GM12801 (cell line): ENCODE measurements around the gene PRKN.

ENCODE experiments used
- TF ChIP-seq, protein P1 (sequence below): IDR thresholded peaks from one replicate; pipeline ENCODE4 v1.5.1; 2011; ENCODE audit warnings: control low read depth; ENCODE audit not compliant: insufficient read length; ENCODE audit errors: extremely low read depth

The PRKN gene

DNA sequence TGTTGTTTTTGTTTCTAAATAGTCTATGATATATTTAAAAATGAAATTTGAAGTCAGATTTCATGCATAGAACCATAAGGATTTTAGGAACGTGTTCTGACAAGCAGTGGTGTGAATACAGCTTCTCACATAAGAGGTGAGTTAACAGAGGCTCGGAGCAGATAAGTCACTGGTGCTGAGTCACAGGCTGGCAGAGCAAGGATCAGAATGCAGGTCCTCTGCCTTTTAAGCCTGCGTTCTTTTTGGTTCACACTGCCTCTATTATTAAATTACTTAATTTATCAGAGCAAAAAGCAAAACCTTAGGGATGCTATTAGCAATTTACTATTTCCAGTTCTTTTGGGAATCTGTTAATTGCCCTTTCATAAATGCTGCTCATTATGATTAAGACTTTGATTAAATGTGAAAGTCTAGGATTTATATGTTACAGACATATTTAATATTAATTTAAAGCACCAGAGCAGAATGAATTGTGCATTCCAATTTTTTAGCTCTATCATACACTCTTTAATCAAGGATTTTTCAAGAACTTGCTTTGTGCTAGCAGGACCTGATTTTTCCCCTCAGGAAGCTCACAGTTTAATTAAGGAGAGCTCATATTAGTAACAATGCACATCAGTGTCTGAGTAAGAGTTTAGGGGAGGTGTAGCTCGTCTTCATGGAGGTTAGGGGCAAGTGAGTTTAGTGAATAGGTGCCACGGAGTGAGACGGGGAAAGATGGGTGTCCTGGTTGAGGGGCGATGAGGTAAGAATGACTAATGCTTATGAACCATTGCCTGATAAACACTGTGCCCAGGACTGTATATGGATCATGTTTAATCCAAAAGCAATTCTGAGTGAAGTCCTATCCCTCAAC is 1241.0 kb downstream of the PRKN start:
- TF ChIP-seq, protein P1, sequence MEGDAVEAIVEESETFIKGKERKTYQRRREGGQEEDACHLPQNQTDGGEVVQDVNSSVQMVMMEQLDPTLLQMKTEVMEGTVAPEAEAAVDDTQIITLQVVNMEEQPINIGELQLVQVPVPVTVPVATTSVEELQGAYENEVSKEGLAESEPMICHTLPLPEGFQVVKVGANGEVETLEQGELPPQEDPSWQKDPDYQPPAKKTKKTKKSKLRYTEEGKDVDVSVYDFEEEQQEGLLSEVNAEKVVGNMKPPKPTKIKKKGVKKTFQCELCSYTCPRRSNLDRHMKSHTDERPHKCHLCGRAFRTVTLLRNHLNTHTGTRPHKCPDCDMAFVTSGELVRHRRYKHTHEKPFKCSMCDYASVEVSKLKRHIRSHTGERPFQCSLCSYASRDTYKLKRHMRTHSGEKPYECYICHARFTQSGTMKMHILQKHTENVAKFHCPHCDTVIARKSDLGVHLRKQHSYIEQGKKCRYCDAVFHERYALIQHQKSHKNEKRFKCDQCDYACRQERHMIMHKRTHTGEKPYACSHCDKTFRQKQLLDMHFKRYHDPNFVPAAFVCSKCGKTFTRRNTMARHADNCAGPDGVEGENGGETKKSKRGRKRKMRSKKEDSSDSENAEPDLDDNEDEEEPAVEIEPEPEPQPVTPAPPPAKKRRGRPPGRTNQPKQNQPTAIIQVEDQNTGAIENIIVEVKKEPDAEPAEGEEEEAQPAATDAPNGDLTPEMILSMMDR: no peak

DNA sequence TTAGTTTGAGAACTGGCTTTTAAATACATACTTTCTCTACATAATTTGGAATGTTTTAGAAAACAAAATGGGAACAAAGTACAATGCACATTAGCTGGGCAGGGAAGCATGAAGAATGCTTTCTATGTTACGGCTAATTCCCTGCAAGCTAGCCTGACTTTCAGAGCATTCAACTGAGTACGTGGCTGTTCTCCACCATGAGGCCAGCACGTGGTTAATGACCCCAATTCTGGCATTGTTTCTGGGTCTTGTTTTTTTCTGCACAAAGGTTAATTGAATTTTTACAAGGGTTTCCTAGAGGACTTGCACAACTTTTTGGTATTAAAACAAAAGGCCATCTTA is 1245.1 kb downstream of the PRKN start:
- TF ChIP-seq, protein P1: no peak

DNA sequence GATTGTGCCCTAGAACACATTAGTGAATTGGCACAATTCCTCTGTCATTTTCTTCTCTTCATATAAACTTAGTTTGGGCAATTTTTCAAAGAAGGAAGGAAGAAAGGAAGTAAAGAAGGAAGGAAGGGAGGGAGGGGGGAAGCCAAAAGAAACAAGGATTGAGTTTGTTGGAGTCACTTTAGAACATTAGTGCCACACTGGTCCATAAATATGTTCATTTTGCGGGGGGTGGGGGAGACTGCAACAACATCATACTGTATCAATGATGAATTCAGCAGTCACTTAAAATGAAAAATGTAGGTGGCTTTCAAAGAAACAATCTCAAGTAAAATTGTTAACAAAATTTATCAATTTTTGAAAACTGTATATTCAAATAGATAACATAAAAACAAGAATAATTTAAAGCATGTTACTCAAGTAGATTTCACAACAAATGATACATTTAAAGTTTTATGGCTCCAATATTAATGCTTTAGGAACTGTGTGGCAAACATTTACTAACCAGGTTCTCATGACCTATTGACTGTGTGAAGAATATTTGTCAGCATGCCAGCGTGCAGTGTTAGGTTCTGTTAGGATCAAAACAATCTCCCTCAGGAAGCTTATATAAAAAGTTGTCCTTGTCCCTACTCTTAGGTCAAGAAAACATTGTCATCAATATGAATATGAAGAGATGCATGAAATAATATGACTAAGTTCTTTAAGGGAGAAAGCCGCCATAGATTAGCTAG is 1245.6 kb downstream of the PRKN start:
- TF ChIP-seq, protein P1: no peak

DNA sequence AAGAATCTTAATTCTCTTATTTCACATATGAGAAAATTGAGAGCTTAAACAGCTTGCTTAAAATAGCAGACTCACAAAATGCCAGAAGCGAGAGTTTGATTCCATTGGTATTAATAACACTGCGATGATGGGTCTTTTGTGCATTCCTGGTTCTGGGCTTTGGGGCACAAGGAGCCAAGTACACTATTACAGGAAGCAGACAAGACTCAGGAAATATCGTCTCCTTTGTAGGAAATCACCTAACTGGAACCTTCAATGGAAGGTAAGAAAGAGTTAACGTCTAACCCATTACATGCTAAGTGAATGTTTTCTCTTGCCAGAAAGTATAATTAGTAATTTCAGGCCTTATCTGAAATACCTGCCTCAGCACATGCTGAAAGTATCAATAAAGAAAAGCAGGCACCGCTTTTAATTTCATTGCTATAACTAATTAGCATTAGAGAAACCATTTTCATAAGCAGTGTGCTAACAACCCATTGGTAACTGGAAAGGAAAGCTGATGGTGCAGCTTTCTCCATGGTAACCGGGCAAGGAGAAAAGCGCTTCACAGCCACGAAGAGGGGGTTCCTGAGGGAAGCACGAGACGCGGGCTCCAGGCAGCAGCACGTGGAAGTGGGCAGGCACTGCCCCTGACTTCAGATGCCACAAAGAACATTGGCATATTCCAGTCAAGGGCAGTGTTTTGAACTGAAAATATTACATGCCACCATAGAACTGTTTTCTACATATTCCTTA is 1247.0 kb downstream of the PRKN start:
- TF ChIP-seq, protein P1: no peak

DNA sequence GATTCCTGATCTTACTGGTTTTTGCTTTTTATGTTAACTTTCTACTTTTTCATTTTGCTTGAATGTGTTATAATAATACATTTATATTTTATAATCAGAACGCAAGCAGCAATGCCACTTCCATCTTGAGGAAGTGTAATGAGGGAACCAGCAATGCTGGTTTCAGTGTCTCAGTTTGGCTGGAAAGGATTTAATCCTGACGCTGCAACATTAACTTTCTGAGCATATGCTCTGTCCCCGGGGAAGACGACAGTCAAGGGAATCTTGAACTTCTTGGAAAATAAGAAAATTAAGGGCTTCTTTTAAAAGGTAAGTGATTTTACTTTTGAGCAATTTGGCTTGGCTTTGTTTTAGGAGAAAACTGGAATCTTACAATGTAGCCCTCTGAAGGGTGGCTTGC is 1248.2 kb downstream of the PRKN start:
- TF ChIP-seq, protein P1: no peak

DNA sequence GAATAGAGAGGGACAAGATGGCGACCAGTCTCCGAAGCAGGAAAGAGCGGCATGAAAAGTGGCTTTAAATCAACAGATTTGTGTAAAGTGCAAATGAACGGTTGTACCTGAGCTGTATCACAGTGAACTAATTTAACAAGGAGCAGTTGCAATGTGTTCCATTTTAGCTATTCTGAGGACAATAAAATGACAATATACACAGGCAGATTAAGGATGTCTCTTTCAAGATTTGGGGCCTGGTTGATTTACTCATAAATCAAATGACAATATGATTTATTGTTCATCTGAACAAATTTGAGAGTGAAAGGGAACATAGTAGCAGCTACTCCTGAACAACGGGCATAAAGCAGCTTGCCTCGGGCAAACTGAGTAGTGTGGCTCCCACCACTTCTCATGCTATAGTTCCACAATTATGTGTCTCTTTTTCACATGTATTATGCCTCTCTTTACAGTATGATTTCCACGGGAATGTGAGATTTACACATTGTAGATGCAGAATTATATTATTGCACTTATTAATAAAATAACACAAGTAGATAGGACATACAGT is 1249.6 kb downstream of the PRKN start:
- TF ChIP-seq, protein P1: no peak

DNA sequence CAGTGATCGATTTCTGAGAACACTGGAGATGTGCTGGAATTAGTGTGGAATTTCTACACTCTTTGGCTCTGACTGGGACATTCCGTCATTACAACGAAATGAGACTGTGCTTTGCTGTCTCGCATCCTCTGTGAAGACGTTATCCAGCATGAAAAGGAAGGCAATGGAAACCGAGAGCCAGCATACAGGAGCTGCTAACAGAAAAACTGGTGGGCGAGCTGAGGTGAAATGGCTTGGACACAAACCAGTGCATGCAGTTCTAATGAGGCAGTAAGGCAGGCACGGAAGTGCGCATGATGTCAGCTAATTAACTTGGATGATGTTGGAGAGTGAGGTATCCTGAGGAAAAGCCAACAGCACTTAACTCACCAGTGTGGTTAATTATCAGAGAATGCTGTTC is 1250.9 kb downstream of the PRKN start:
- TF ChIP-seq, protein P1: no peak
